HEK293 (cell line): ENCODE data around the gene CADPS2.
A peak's percentile ranks its signal among the peaks of the same experiment; 100 is the strongest.

ENCODE experiments used
- CTCF ChIA-PET: fragments of 350-600 bp; formaldehyde crosslinking; extraction: SDS; loops from one replicate; lab custom pipeline; 2021; ENCODE audit warnings: antibody characterized with exemption; lab: Yijun Ruan, JAX
- POLR2A ChIA-PET: fragments of 300-600 bp; formaldehyde crosslinking; extraction: SDS; loops from one replicate; lab custom pipeline; 2020; ENCODE audit warnings: antibody characterized with exemption, inconsistent platforms; lab: Yijun Ruan, JAX
- H3K27ac ChIP-seq: fragments of 200-500 bp; sonication (Bioruptor generic); 2 replicates; pipeline ENCODE4 v1.5.1; 2014; ENCODE audit warnings: low read depth, low read length, control low read depth, inconsistent platforms; ENCODE audit errors: extremely low read depth
- H3K36me3 ChIP-seq, 2 experiments: fragments of 200-500 bp in 1 of 2; sonication (Bioruptor generic) in 1 of 2; 1 replicate in 1 of 2; 2 replicates in 1 of 2; pipeline ENCODE4 v1.5.1; 2014 to 2017; ENCODE audit warnings: inconsistent platforms in 2 of 2, low read length in 2 of 2; ENCODE audit not compliant: control insufficient read depth in 2 of 2, insufficient read depth in 1 of 2
- H3K4me1 ChIP-seq: fragments of 200-500 bp; sonication (Bioruptor generic); 2 replicates; pipeline ENCODE4 v1.5.1; 2014; ENCODE audit warnings: mild to moderate bottlenecking, low read length, inconsistent platforms; ENCODE audit not compliant: control insufficient read depth, insufficient read depth
- H3K4me3 ChIP-seq: 2 replicates; pipeline ENCODE4 v1.5.1; 2011; ENCODE audit warnings: low read depth, mild to moderate bottlenecking, control low read depth, low read length, moderate library complexity
- H3K9me3 ChIP-seq: fragments of 200-500 bp; sonication (Bioruptor generic); 2 replicates; pipeline ENCODE4 v1.5.1; 2014; ENCODE audit warnings: low read depth, low read length, inconsistent platforms; ENCODE audit not compliant: control insufficient read depth, insufficient read depth
- ATF2 ChIP-seq: fragments of 450-650 bp; formaldehyde crosslinking; IDR thresholded peaks from 2 replicates; pipeline ENCODE4 v1.5.1; 2016; ENCODE audit warnings: missing biosample characterization, missing genetic modification characterization, low read depth
- BCL6B ChIP-seq: fragments of 450-650 bp; formaldehyde crosslinking; IDR thresholded peaks from 2 replicates; pipeline ENCODE4 v1.5.1; 2017; ENCODE audit warnings: missing biosample characterization, missing genetic modification characterization
- EGR2 ChIP-seq: fragments of 450-650 bp; formaldehyde crosslinking; IDR thresholded peaks from 2 replicates; pipeline ENCODE4 v1.5.1; 2016; ENCODE audit warnings: low read depth, missing biosample characterization, missing genetic modification characterization
- FEZF1 ChIP-seq: fragments of 450-650 bp; formaldehyde crosslinking; IDR thresholded peaks from 2 replicates; pipeline ENCODE4 v1.5.1; 2016; ENCODE audit warnings: missing biosample characterization, missing genetic modification characterization
- GFI1B ChIP-seq: fragments of 450-650 bp; formaldehyde crosslinking; IDR thresholded peaks from 2 replicates; pipeline ENCODE4 v1.5.1; 2016; ENCODE audit warnings: missing biosample characterization, missing genetic modification characterization
- HIC1 ChIP-seq: fragments of 450-650 bp; formaldehyde crosslinking; IDR thresholded peaks from 2 replicates; pipeline ENCODE4 v1.5.1; 2016; ENCODE audit warnings: missing biosample characterization, missing genetic modification characterization
- MEIS1 ChIP-seq: sonication (generic); formaldehyde crosslinking; IDR thresholded peaks from 2 replicates; pipeline ENCODE4 v1.8.1; 2022; ENCODE audit warnings: missing genetic modification reagents, mild to moderate bottlenecking, borderline replicate concordance
- PBX3 ChIP-seq: sonication (generic); formaldehyde crosslinking; IDR thresholded peaks from 2 replicates; pipeline ENCODE4 v1.8.1; 2022; ENCODE audit warnings: mild to moderate bottlenecking, moderate library complexity, missing genetic modification reagents
- PRDM10 ChIP-seq: fragments of 450-650 bp; formaldehyde crosslinking; IDR thresholded peaks from 2 replicates; pipeline ENCODE4 v1.5.1; 2016; ENCODE audit warnings: missing biosample characterization, missing genetic modification characterization
- ZNF148 ChIP-seq: fragments of 450-650 bp; formaldehyde crosslinking; IDR thresholded peaks from 2 replicates; pipeline ENCODE4 v1.5.0; 2017; ENCODE audit warnings: missing biosample characterization, missing genetic modification characterization, borderline replicate concordance
- ZNF214 ChIP-seq: fragments of 450-650 bp; formaldehyde crosslinking; IDR thresholded peaks from 2 replicates; pipeline ENCODE4 v1.5.1; 2017; ENCODE audit warnings: missing biosample characterization, mild to moderate bottlenecking, missing genetic modification characterization, borderline replicate concordance
- ZNF449 ChIP-seq: fragments of 450-650 bp; formaldehyde crosslinking; IDR thresholded peaks from 2 replicates; pipeline ENCODE4 v1.5.1; 2017; ENCODE audit warnings: missing biosample characterization, mild to moderate bottlenecking, missing genetic modification characterization, moderate library complexity
- ZNF513 ChIP-seq: fragments of 450-650 bp; IDR thresholded peaks from 2 replicates; pipeline ENCODE4 v1.5.1; 2018; ENCODE audit warnings: missing biosample characterization, missing genetic modification characterization
- ZNF544 ChIP-seq: fragments of 450-650 bp; formaldehyde crosslinking; IDR thresholded peaks from 2 replicates; pipeline ENCODE4 v1.5.0; 2017; ENCODE audit warnings: missing biosample characterization, missing genetic modification characterization
- ZNF549 ChIP-seq: fragments of 450-650 bp; IDR thresholded peaks from 2 replicates; pipeline ENCODE4 v1.5.1; 2018; ENCODE audit warnings: missing biosample characterization, missing genetic modification characterization, mild to moderate bottlenecking, inconsistent platforms, moderate library complexity
- ZNF585B ChIP-seq: fragments of 450-650 bp; formaldehyde crosslinking; IDR thresholded peaks from 2 replicates; pipeline ENCODE4 v1.5.1; 2016; ENCODE audit warnings: missing biosample characterization, missing genetic modification characterization
- ZNF629 ChIP-seq: fragments of 450-650 bp; formaldehyde crosslinking; IDR thresholded peaks from 2 replicates; pipeline ENCODE4 v1.5.1; 2017; ENCODE audit warnings: missing biosample characterization, missing genetic modification characterization

CADPS2 gene

GRCh38 chr7:122692769-122693309, 193.4 kb downstream of the CADPS2 start (continued):
- TF ChIP-seq ATF2 (tag by site-specific recombination) (no peak), ZNF549 (0 out of 2 replicates have a peak, but pooled peaks have one; percentile 26)

GRCh38 chr7:122691569-122692235, 194.6 kb downstream of the CADPS2 start:
- POLR2A ChIA-PET: no interaction called here
- CTCF ChIA-PET: interaction anchor here (0.6 kb wide), 1 partner anchor 10 kb away, joined by 3 read pairs; no protein-coding TSS in a partner anchor
- H3K27ac ChIP-seq: no peak overlapping the region
- H3K4me1 ChIP-seq: no peaks in the 10 kb centered on the region
- no peaks in the 10 kb centered on the region for H3K9me3 ChIP-seq
- no peaks in the 10 kb centered on the region for H3K36me3 ChIP-seq
- H3K4me3 ChIP-seq: no peak overlapping the region
- TF ChIP-seq PBX3 (CRISPR knock-in tag): no peak
- TF ChIP-seq MEIS1: no peak
- TF ChIP-seq PRDM10 (tag by site-specific recombination): no peak
- TF ChIP-seq FEZF1: no peak
- TF ChIP-seq ZNF449 (tag by site-specific recombination): no peak
- TF ChIP-seq BCL6B (tag by site-specific recombination): no peak
- TF ChIP-seq ZNF214 (tag by site-specific recombination): no peak
- no peak for TF ChIP-seq ZNF544 (tag by site-specific recombination)
- no peak for TF ChIP-seq ZNF629
- TF ChIP-seq ZNF148 (tag by site-specific recombination): no peak
- TF ChIP-seq EGR2 (tag by site-specific recombination): no peak
- TF ChIP-seq ZNF513 (tag by site-specific recombination): no peak
- TF ChIP-seq GFI1B (tag by site-specific recombination): no peak
- no peak for TF ChIP-seq HIC1 (tag by site-specific recombination)
- no peak for TF ChIP-seq ZNF585B (tag by site-specific recombination)
